Heart right ventricle (tissue), 16 donors: ENCODE results near the gene SDHAF4. TPM values are rescaled to one million over a fixed set of nuclear protein-coding genes. Genes with fewer than 3 reads are reported as not detected.

Source experiments
- ATAC-seq, 8 donors: fragments of 200-7000 bp; cut with Tn5 transposase; one replicate each; pipeline ENCODE4 v1.9.1; 2020; ENCODE audit warnings: mild to moderate bottlenecking in 8 of 8, moderate library complexity in 8 of 8, moderate number of reproducible peaks in 1 of 8
- DNase-seq, 2 donors: peaks; one replicate each; pipeline ENCODE4 v3.0.0-alpha.2; 2020
- H3K27ac ChIP-seq, 10 donors: fragments of 200-600 bp; sonication (generic) in 2 of 10; one replicate each; pipeline versions ENCODE4 v1.5.0 to v1.8.0; 2020 to 2022; ENCODE audit warnings: mild to moderate bottlenecking in 3 of 10
- H3K27me3 ChIP-seq, 7 donors: fragments of 200-600 bp; one replicate each; pipeline ENCODE4 v1.8.0; 2021 to 2022; ENCODE audit warnings: mild to moderate bottlenecking in 2 of 7
- H3K36me3 ChIP-seq, 9 donors: fragments of 200-600 bp; sonication (generic) in 1 of 9; one replicate each; pipeline versions ENCODE4 v1.5.0 to v1.8.0; 2020 to 2022; ENCODE audit warnings: mild to moderate bottlenecking in 2 of 9
- H3K4me1 ChIP-seq, 9 donors: fragments of 200-600 bp; sonication (generic) in 1 of 9; one replicate each; pipeline versions ENCODE4 v1.5.0 to v1.8.0; 2020 to 2022; ENCODE audit warnings: mild to moderate bottlenecking in 4 of 9
- H3K4me3 ChIP-seq, 10 donors: fragments of 200-600 bp; sonication (generic) in 2 of 10; one replicate each; pipeline versions ENCODE4 v1.5.0 to v1.8.0; 2020 to 2022; ENCODE audit warnings: mild to moderate bottlenecking in 7 of 10, moderate library complexity in 2 of 10
- H3K9me3 ChIP-seq, 11 donors: fragments of 200-600 bp in 10 of 11; sonication (generic) in 2 of 11; one replicate each; pipeline versions ENCODE4 v1.5.0 to v1.8.0; 2013 to 2022; ENCODE audit warnings: mild to moderate bottlenecking in 2 of 11, control low read depth in 1 of 11, moderate library complexity in 1 of 11
- WGBS, 2 donors: extraction: QIAGEN DNeasy Blood & Tissue Kit; methylation state at CpG; one replicate each; pipeline ENCODE4 v1.1.7; 2013; ENCODE audit warnings: inconsistent platforms in 1 of 2; 5-methylcytosine and 5-hydroxymethylcytosine counted together
- intact Hi-C, 10 donors: fragments of 100-400 bp; cut with DNase I; formaldehyde crosslinking; loops; one replicate each; pipeline versions ENCODE4 v1.11.1 to v1.14.2; 2022
- polyA plus RNA-seq, 2 donors: library from polyadenylated mRNA; stranded (reverse); fragments of 200-250 nt; gene quantifications; one replicate each; pipeline ENCODE4 v1.2.3, GENCODE V29; 2013
- total RNA-seq, 10 donors: library from RNA; stranded (reverse); fragmentation: NEBNext Ultra II Directional in 3 of 10; extraction: Animal tissue kit (Norgen Biotek cat#: 25700) in 3 of 10; gene quantifications; one replicate each; pipeline versions ENCODE4 v1.2.1 to v1.2.4, GENCODE V29; 2021 to 2023
- TF ChIP-seq, protein P1 (sequence below), 9 donors: fragments of 200-600 bp; sonication (generic) in 2 of 9; IDR thresholded peaks; one replicate each; pipeline versions ENCODE4 v1.5.0 to v1.8.0; 2021 to 2022; ENCODE audit warnings: antibody characterized with exemption in 9 of 9, mild to moderate bottlenecking in 5 of 9, moderate library complexity in 1 of 9
- donor health status: Arrhythmogenic right ventricular cardiomyopathy.
- donor health status: ischemic (EF 13 %, LVEDD 7.1; RV severe dilation, severe dysfunction).
- donor health status: healthy with polysubstance abuse.
- donor health status: DM: no; HTN: yes; CAD: no.
- donor health status: DM: no; HTN: no; CAD: no.
- donor health status: ischemic (EF 25% LVEDD 6.9; RV normal size, moderate dysfunction).
- donor health status: ischemic (EF 25% LVEDD 5.7; RV mildly dilated, moderate dysfunction).
- donor health status: healthy.
- donor health status: DM: yes; HTN: yes; CAD: no.
- donor health status: Ischemic cardiomyopathy.
- donor health status: ischemic (EF 35%, LVEDD 5.7; RV mildly dilated, moderate dysfunction).
- donor health status: nonischemic (EF 11% LVEDD 7.7; RV severe dilation, severe dysfunction).
- donor health status: DM: yes; HTN: yes; CAD: no.
- donor health status: PGD.
- donor health status: ischemic (EF 29% LVEDD 5.4; RV normal size, mild dysfunction).
- donor health status: nonischemic (EF 23%, LVEDD 6.1; RV moderate dilation, normal function).

SDHAF4 gene
- total and polyA plus RNA-seq, 12 donors: 6.2 to 26.8 (median 17.7) TPM

DNA sequence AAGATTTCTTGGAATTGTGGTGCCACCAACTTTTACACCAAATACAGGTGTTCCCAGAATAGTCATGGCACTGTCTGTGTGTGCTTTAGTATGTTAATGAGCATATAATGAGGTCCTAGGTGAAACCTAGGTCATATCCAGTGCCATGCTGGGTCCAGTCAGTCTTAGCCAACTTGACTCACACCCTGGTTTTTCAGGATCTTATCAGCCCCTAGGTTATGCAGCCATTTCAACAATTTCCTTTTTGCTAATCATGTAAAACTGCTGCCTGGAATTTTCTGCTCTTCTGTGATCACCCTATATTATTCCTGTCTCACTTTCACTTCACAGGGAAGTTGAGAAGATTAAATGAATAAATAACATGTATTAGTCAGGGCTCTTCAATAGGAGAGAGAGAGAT is 23.7 kb downstream of the SDHAF4 start:
- Histone ChIP-seq H3K36me3 (peaks cover 0 to 45% (median 2%) of the 10 kb centered on the region in 9 donors), H3K4me1 (no peaks in the 10 kb centered on the region), H3K9me3 (peaks cover 0 to 6% (median 0%) of the 10 kb centered on the region in 11 donors), H3K27me3 (no peaks in the 10 kb centered on the region), H3K4me3 (no peak overlapping the region), H3K27ac (no peak overlapping the region)
- TF ChIP-seq, protein P1, sequence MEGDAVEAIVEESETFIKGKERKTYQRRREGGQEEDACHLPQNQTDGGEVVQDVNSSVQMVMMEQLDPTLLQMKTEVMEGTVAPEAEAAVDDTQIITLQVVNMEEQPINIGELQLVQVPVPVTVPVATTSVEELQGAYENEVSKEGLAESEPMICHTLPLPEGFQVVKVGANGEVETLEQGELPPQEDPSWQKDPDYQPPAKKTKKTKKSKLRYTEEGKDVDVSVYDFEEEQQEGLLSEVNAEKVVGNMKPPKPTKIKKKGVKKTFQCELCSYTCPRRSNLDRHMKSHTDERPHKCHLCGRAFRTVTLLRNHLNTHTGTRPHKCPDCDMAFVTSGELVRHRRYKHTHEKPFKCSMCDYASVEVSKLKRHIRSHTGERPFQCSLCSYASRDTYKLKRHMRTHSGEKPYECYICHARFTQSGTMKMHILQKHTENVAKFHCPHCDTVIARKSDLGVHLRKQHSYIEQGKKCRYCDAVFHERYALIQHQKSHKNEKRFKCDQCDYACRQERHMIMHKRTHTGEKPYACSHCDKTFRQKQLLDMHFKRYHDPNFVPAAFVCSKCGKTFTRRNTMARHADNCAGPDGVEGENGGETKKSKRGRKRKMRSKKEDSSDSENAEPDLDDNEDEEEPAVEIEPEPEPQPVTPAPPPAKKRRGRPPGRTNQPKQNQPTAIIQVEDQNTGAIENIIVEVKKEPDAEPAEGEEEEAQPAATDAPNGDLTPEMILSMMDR (IDR thresholded peaks at IDR 0.05): no peak
- no peak for DNase-seq
- ATAC-seq: no peak
- intact Hi-C loops: no loop called here

DNA sequence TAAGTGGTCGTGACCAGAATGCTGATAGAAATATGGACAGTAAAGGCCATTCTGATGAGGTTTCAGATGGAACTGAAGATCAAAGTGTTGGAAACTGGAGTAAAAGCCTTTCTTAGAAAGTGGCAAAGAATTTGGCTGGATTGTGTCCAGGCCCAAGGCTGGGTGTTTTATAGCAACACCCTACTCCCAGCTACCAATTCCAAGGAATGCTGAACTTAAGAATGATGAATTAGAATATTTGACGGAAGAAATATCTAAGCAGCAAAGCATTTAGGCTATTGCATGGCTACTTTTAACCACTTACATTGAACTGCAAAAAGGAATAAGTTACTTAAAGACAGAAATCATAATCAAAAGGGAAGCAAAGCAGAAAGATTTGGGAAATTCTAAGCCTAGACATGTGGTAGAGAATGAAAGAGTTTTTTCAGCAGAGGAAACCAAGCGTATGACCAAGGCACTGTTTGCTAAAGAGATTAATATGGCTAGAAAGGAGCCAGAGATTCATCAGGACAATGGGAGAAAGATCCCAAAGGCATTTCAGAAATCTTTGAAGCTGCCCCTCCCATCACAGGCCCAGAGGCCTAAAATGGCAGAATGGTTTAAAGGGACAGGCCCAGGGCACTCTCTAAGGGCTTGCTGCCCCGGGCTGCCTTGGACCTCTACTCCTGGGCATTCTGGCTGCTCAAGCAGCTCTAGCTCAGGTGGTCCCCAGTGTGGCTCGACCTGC is 25.8 kb downstream of the SDHAF4 start:
- Histone ChIP-seq H3K27ac (no peak overlapping the region), H3K4me3 (no peak overlapping the region), H3K4me1 (no peaks in the 10 kb centered on the region), H3K27me3 (no peaks in the 10 kb centered on the region), H3K36me3 (peaks cover 0 to 31% (median 0%) of the 10 kb centered on the region in 9 donors), H3K9me3 (peaks cover 0 to 6% (median 0%) of the 10 kb centered on the region in 11 donors)
- no peak for ATAC-seq
- 74 to 83% methylated on average over 5 of the region's 5 CpGs for WGBS, 2 donors
- intact Hi-C loops: no loop called here
- DNase-seq: no peak
- TF ChIP-seq, protein P1 (IDR thresholded peaks at IDR 0.05): no peak

DNA sequence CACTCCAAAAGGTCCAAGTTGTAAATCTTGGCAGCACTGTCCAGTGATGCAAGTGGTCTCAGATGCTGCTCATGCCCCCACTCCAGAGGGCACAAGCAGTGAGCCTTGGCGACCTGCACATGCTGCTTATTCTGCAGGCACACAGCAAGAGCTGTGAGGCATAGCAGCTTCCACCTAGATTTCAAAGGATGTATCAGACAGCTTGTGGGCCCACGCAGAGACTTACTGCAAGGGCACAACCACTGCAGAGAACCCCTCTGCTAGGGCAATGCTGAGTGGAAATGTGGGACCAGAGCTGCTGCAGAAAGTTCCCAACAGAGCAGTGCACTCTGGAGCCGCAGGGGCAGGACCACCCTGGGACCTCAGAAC is 26.4 kb downstream of the SDHAF4 start:
- intact Hi-C loops: no loop called here
- H3K36me3 ChIP-seq: peaks cover 0 to 25% (median 0%) of the 10 kb centered on the region in 9 donors
- TF ChIP-seq, protein P1 (IDR thresholded peaks at IDR 0.05): no peak
- no peak overlapping the region for H3K4me3 ChIP-seq
- peaks cover 0 to 6% (median 0%) of the 10 kb centered on the region in 11 donors for H3K9me3 ChIP-seq
- no peak for DNase-seq
- H3K27me3 ChIP-seq: no peaks in the 10 kb centered on the region
- ATAC-seq: no peak
- H3K27ac ChIP-seq: no peak overlapping the region
- no peaks in the 10 kb centered on the region for H3K4me1 ChIP-seq
- 93 to 96% methylated on average over 3 of the region's 3 CpGs for WGBS, 2 donors

DNA sequence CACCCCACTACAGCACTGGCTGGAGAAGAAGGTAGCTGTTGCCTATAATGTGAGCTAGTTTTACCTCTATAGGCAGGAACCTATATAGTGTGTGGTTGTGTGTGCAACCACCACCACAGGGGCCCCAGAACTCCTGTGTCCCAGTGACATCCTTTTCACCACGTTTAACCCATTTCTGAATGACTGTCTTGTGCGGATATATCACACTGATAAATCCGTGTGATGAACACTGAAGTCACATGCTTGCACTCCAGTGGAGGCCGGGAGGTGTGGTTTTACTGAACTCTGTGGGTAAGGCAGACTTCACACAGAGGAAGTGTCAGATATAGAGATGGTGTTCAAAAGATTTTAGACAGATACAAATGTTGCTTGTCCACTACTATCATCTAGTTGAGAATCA is 32.5 kb downstream of the SDHAF4 start:
- Histone ChIP-seq H3K27me3 (no peaks in the 10 kb centered on the region), H3K36me3 (no peaks in the 10 kb centered on the region), H3K4me3 (no peak overlapping the region), H3K27ac (no peak overlapping the region), H3K4me1 (no peaks in the 10 kb centered on the region), H3K9me3 (peaks cover 0 to 5% (median 0%) of the 10 kb centered on the region in 11 donors)
- TF ChIP-seq, protein P1 (IDR thresholded peaks at IDR 0.05): no peak
- no peak for ATAC-seq
- WGBS, 2 donors: 61 to 70% methylated on average over 4 of the region's 4 CpGs
- intact Hi-C loops: no loop called here
- no peak for DNase-seq
